ENCODE data around the gene MAP3K7CL.

Gene MAP3K7CL

GRCh38 chr21:29102791-29103257, 27.6 kb upstream of the MAP3K7CL start:
- H3K9me3 ChIP-seq (ENCODE audit: control insufficient read depth, low read length): no peaks in the 10 kb centered on the region
- no peaks in the 10 kb centered on the region for H3K4me1 ChIP-seq (ENCODE audit: control insufficient read depth, insufficient read depth, low read length, poor library complexity, severe bottlenecking)
- H3K27ac ChIP-seq (ENCODE audit: insufficient read depth, low read length, poor library complexity, severe bottlenecking): no peak overlapping the region
- peaks cover 3% of the 10 kb centered on the region for H3K36me3 ChIP-seq (ENCODE audit: control insufficient read depth, insufficient read depth, low read length)
- H3K4me3 ChIP-seq (ENCODE audit: insufficient read depth, low read depth, low read length, poor library complexity, severe bottlenecking): no peak overlapping the region
- no peaks in the 10 kb centered on the region for H3K27me3 ChIP-seq (replicated peaks; ENCODE audit: control insufficient read depth, insufficient read depth, low read length, poor library complexity, severe bottlenecking)
- no peak for DNase-seq

- H3K4me3 ChIP-seq (ENCODE audit: insufficient read depth, low read depth, low read length, poor library complexity, severe bottlenecking): no peak overlapping the region
- peaks cover 3% of the 10 kb centered on the region for H3K36me3 ChIP-seq (ENCODE audit: control insufficient read depth, insufficient read depth, low read length)
- no peak for DNase-seq
- no peaks in the 10 kb centered on the region for H3K27me3 ChIP-seq (replicated peaks; ENCODE audit: control insufficient read depth, insufficient read depth, low read length, poor library complexity, severe bottlenecking)
- no peaks in the 10 kb centered on the region for H3K4me1 ChIP-seq (ENCODE audit: control insufficient read depth, insufficient read depth, low read length, poor library complexity, severe bottlenecking)
- no peaks in the 10 kb centered on the region for H3K9me3 ChIP-seq (ENCODE audit: control insufficient read depth, low read length)
- H3K27ac ChIP-seq (ENCODE audit: insufficient read depth, low read length, poor library complexity, severe bottlenecking): no peak overlapping the region
Measured at GRCh38 chr21:29104239-29104708, 26.2 kb upstream of the MAP3K7CL start.

- Histone ChIP-seq H3K9me3 (ENCODE audit: control insufficient read depth, low read length) (no peaks in the 10 kb centered on the region), H3K4me1 (ENCODE audit: control insufficient read depth, insufficient read depth, low read length, poor library complexity, severe bottlenecking) (no peaks in the 10 kb centered on the region), H3K27ac (ENCODE audit: insufficient read depth, low read length, poor library complexity, severe bottlenecking) (no peak overlapping the region), H3K27me3 (replicated peaks; ENCODE audit: control insufficient read depth, insufficient read depth, low read length, poor library complexity, severe bottlenecking) (no peaks in the 10 kb centered on the region), H3K36me3 (ENCODE audit: control insufficient read depth, insufficient read depth, low read length) (peaks cover 3% of the 10 kb centered on the region), H3K4me3 (ENCODE audit: insufficient read depth, low read depth, low read length, poor library complexity, severe bottlenecking) (no peak overlapping the region)
- no peak for DNase-seq
Measured at GRCh38 chr21:29105218-29105617, 25.2 kb upstream of the MAP3K7CL start.

GRCh38 chr21:29114765-29115500, 15.5 kb upstream of the MAP3K7CL start:
- DNase-seq: no peak
- H3K4me1 ChIP-seq (ENCODE audit: control insufficient read depth, insufficient read depth, low read length, poor library complexity, severe bottlenecking): no peaks in the 10 kb centered on the region
- no peaks in the 10 kb centered on the region for H3K9me3 ChIP-seq (ENCODE audit: control insufficient read depth, low read length)
- no peaks in the 10 kb centered on the region for H3K27me3 ChIP-seq (replicated peaks; ENCODE audit: control insufficient read depth, insufficient read depth, low read length, poor library complexity, severe bottlenecking)
- H3K4me3 ChIP-seq (ENCODE audit: insufficient read depth, low read depth, low read length, poor library complexity, severe bottlenecking): no peak overlapping the region
- H3K27ac ChIP-seq (ENCODE audit: insufficient read depth, low read length, poor library complexity, severe bottlenecking): no peak overlapping the region
- no peaks in the 10 kb centered on the region for H3K36me3 ChIP-seq (ENCODE audit: control insufficient read depth, insufficient read depth, low read length)

GRCh38 chr21:29115899-29116298, 14.5 kb upstream of the MAP3K7CL start:
- H3K4me1 ChIP-seq (ENCODE audit: control insufficient read depth, insufficient read depth, low read length, poor library complexity, severe bottlenecking): no peaks in the 10 kb centered on the region
- H3K36me3 ChIP-seq (ENCODE audit: control insufficient read depth, insufficient read depth, low read length): no peaks in the 10 kb centered on the region
- no peaks in the 10 kb centered on the region for H3K27me3 ChIP-seq (replicated peaks; ENCODE audit: control insufficient read depth, insufficient read depth, low read length, poor library complexity, severe bottlenecking)
- no peak overlapping the region for H3K4me3 ChIP-seq (ENCODE audit: insufficient read depth, low read depth, low read length, poor library complexity, severe bottlenecking)
- H3K9me3 ChIP-seq (ENCODE audit: control insufficient read depth, low read length): no peaks in the 10 kb centered on the region
- no peak overlapping the region for H3K27ac ChIP-seq (ENCODE audit: insufficient read depth, low read length, poor library complexity, severe bottlenecking)
- no peak for DNase-seq

- H3K4me1 ChIP-seq (ENCODE audit: control insufficient read depth, insufficient read depth, low read length, poor library complexity, severe bottlenecking): no peaks in the 10 kb centered on the region
- H3K9me3 ChIP-seq (ENCODE audit: control insufficient read depth, low read length): no peaks in the 10 kb centered on the region
- H3K27me3 ChIP-seq (replicated peaks; ENCODE audit: control insufficient read depth, insufficient read depth, low read length, poor library complexity, severe bottlenecking): no peaks in the 10 kb centered on the region
- DNase-seq: no peak
- no peak overlapping the region for H3K4me3 ChIP-seq (ENCODE audit: insufficient read depth, low read depth, low read length, poor library complexity, severe bottlenecking)
- H3K36me3 ChIP-seq (ENCODE audit: control insufficient read depth, insufficient read depth, low read length): no peaks in the 10 kb centered on the region
- H3K27ac ChIP-seq (ENCODE audit: insufficient read depth, low read length, poor library complexity, severe bottlenecking): no peak overlapping the region
Measured at GRCh38 chr21:29117372-29117955, 13.0 kb upstream of the MAP3K7CL start.

- DNase-seq: no peak
Measured at GRCh38 chr21:29121759-29122158, 8.7 kb upstream of the MAP3K7CL start.

GRCh38 chr21:29124645-29125044, 5.8 kb upstream of the MAP3K7CL start:
- Histone ChIP-seq H3K9me3 (ENCODE audit: control insufficient read depth, low read length) (no peaks in the 10 kb centered on the region), H3K27me3 (replicated peaks; ENCODE audit: control insufficient read depth, insufficient read depth, low read length, poor library complexity, severe bottlenecking) (no peaks in the 10 kb centered on the region), H3K4me3 (ENCODE audit: insufficient read depth, low read depth, low read length, poor library complexity, severe bottlenecking) (no peak overlapping the region), H3K4me1 (ENCODE audit: control insufficient read depth, insufficient read depth, low read length, poor library complexity, severe bottlenecking) (no peaks in the 10 kb centered on the region), H3K36me3 (ENCODE audit: control insufficient read depth, insufficient read depth, low read length) (no peaks in the 10 kb centered on the region), H3K27ac (ENCODE audit: insufficient read depth, low read length, poor library complexity, severe bottlenecking) (no peak overlapping the region)
- no peak for DNase-seq

More at GRCh38 chr21:29121759-29122158, 8.7 kb upstream of the MAP3K7CL start:
- Histone ChIP-seq H3K4me3 (ENCODE audit: insufficient read depth, low read depth, low read length, poor library complexity, severe bottlenecking) (no peak overlapping the region), H3K27me3 (replicated peaks; ENCODE audit: control insufficient read depth, insufficient read depth, low read length, poor library complexity, severe bottlenecking) (no peaks in the 10 kb centered on the region), H3K36me3 (ENCODE audit: control insufficient read depth, insufficient read depth, low read length) (no peaks in the 10 kb centered on the region), H3K4me1 (ENCODE audit: control insufficient read depth, insufficient read depth, low read length, poor library complexity, severe bottlenecking) (no peaks in the 10 kb centered on the region), H3K9me3 (ENCODE audit: control insufficient read depth, low read length) (no peaks in the 10 kb centered on the region), H3K27ac (ENCODE audit: insufficient read depth, low read length, poor library complexity, severe bottlenecking) (no peak overlapping the region)

GRCh38 chr21:29125191-29125590, 5.3 kb upstream of the MAP3K7CL start:
- Histone ChIP-seq H3K4me1 (ENCODE audit: control insufficient read depth, insufficient read depth, low read length, poor library complexity, severe bottlenecking) (no peaks in the 10 kb centered on the region), H3K4me3 (ENCODE audit: insufficient read depth, low read depth, low read length, poor library complexity, severe bottlenecking) (no peak overlapping the region), H3K27ac (ENCODE audit: insufficient read depth, low read length, poor library complexity, severe bottlenecking) (no peak overlapping the region), H3K27me3 (replicated peaks; ENCODE audit: control insufficient read depth, insufficient read depth, low read length, poor library complexity, severe bottlenecking) (no peaks in the 10 kb centered on the region), H3K9me3 (ENCODE audit: control insufficient read depth, low read length) (no peaks in the 10 kb centered on the region), H3K36me3 (ENCODE audit: control insufficient read depth, insufficient read depth, low read length) (no peaks in the 10 kb centered on the region)
- no peak for DNase-seq

- no peak overlapping the region for H3K4me3 ChIP-seq (ENCODE audit: insufficient read depth, low read depth, low read length, poor library complexity, severe bottlenecking)
- DNase-seq: no peak
- no peaks in the 10 kb centered on the region for H3K27me3 ChIP-seq (replicated peaks; ENCODE audit: control insufficient read depth, insufficient read depth, low read length, poor library complexity, severe bottlenecking)
- no peaks in the 10 kb centered on the region for H3K9me3 ChIP-seq (ENCODE audit: control insufficient read depth, low read length)
- no peaks in the 10 kb centered on the region for H3K36me3 ChIP-seq (ENCODE audit: control insufficient read depth, insufficient read depth, low read length)
- no peaks in the 10 kb centered on the region for H3K4me1 ChIP-seq (ENCODE audit: control insufficient read depth, insufficient read depth, low read length, poor library complexity, severe bottlenecking)
- H3K27ac ChIP-seq (ENCODE audit: insufficient read depth, low read length, poor library complexity, severe bottlenecking): no peak overlapping the region
Measured at GRCh38 chr21:29125979-29126378, 4.5 kb upstream of the MAP3K7CL start.
